ENCODE data around the gene COX20.
"Not testable (repeated sequence)": the region's sequence is repeated elsewhere in the genome, so short reads cannot be mapped to it uniquely, and the experiment has no call there.

The COX20 gene

DNA sequence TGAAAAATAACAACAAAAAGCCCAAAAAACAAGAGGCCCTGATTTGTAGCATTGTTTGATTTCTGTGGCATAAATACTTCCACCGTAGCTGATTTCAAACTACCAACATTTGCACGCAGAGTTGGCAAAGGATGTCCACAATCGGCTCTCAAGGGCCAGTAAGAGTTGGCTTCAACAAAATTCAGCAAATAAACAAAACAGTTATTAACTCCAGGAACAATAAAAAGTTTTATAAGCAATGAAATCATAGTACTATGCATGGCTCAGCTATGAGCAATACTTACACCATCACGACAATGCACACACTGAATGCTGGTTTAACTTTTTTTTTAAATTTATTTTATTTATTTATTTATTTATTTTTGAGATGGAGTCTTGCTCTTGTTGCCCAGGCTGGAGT, 8.7 kb upstream of the COX20 start:
- FAIRE-seq = no peak

DNA sequence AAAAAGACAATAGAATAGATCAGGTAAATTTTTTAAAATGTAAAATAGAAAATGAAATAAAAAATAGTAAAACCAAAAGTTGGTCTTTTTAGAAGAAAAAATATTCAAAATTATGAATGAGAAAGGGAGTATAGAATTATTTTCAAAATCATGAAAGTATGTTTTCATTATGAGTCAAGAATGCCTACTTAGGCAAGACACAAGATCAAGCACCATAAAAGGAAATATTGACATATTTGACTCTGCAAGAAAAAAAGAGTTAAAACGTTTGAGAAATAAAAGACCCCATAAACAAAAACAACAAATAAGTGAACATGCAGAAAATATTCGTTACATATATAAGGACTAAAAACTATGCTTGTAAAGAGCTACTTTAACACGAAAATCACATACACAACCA, 4.8 kb upstream of the COX20 start:
- peak; percentile 85 for FAIRE-seq

DNA sequence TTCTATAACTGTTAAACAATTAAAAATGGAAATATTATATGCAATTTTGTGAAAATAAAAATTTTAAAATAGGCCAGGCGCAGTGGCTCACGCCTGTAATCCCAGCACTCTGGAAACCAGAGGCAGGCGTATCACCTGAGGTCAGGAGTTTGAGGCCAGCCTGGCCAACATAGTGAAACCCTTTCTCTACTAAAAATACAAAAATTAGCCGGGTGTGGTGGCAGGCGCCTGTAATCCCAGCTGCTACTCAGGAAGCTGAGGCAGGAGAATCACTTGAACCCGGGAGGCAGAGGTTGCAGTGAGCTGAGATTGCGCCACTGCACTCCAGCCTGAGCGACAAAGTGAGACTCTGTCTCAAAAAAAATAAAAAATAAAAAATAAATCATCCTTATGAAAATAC, 2.2 kb upstream of the COX20 start:
- not testable (repeated sequence) for FAIRE-seq

DNA sequence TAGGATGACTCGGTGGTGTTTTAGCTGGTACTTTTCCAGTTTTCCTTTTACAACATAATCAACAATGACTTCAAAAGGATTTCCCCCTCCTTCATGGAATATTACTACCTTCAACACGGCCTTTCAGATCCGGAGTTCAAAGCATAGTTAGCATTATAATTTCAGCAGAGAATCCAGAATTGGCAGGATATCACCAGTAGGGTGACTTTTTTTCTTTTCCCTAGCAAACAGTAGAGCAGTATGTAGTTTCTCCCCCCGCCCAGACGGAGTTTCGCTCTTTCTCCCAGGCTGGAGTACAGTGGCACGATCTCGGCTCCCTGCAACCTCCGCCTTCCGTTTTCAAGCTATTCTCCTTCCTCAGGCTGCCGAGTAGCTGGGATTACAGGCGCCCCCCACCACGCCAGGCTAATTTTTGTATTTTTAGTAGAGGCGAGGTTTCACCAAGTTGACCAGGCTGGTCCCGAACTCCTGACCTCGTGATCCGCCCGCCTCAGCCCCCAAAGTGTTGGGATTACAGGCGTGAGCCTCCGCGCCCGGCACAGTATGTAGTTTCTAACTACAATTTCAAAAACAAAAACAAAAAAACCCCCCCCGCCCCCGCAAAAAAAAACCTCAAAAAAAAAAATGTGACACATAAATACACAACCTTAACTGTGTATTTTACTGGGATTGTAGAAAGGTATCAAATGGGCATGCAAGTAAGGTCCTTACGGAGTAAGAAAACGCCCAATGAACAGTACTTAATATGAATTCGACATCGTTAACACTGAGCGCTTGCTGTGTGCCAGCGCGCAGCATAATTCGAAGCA, 1.5 kb upstream of the COX20 start:
- FAIRE-seq = peak; percentile 81

DNA sequence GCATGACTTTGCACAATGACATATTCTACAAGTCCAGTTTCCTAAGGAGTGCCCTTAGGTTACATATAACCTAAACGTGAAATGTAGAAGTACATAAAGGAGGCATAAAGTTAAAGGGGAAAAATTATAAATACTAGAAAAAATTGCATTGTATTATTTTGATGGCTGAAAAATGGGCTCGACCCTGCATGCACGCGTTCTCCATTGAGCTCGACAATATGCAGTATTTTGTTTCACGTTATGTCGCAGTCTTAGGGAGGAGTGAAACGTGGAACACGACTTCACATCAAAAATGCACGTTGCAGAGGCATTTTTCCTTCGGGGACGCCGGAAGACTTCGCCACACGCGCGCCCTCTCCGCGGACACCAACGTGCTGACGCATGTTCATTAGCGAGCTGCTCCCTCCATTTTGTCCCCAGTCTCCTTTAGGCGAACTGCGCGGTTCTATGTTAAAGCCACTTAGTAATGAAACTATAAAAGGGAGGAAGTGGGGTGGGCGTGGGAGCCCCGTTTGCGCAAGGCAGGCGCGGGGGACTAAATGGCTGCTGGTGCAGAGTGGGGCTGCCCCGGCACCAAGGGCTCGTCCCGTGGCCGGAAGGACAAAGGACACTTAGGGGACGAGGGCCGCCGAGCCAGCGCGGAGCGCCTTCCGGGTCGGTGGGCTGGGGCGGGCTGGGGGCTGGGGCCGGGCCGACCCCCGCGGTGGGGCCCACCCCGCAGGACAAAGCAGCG, 749 bp upstream of the COX20 start:
- no peak for FAIRE-seq

DNA sequence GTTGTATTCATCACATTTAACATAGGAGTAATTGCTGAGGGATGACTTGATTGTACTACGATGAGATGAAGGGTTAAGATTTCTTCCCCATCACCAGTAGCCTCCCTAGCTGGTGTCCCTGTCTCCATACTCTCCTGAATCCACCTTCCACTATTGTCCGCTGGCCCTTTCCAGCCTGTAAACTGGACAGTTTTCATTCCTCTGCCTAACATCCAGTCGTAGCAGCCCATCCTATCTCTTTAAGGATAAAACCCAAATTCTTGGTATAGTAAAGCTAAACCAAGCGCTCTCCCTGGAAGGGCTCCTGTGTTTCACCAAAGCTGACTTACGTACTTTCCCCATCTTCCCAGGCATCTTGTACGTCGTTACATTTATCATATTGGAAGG, 670 bp downstream of the COX20 start:
- FAIRE-seq = peak; percentile 80

DNA sequence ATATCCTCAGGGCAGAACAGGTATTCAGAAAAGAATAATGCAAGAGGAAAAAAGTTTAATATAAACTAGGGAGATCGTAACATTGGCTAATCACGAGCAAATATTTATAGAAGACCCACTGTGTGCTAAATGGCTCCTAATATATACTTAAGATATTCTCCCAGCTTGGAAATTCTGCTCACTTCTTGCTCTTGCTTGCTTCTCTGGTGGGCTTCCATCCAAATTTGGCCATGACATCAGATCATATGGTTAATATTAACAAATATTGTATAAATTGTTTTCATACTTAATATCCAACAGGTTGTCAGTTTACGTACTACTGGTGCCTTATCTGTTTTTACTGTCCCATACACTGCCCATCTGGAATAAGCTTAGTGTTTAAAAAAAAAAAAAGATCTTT, 1.1 kb downstream of the COX20 start:
- FAIRE-seq = no peak

DNA sequence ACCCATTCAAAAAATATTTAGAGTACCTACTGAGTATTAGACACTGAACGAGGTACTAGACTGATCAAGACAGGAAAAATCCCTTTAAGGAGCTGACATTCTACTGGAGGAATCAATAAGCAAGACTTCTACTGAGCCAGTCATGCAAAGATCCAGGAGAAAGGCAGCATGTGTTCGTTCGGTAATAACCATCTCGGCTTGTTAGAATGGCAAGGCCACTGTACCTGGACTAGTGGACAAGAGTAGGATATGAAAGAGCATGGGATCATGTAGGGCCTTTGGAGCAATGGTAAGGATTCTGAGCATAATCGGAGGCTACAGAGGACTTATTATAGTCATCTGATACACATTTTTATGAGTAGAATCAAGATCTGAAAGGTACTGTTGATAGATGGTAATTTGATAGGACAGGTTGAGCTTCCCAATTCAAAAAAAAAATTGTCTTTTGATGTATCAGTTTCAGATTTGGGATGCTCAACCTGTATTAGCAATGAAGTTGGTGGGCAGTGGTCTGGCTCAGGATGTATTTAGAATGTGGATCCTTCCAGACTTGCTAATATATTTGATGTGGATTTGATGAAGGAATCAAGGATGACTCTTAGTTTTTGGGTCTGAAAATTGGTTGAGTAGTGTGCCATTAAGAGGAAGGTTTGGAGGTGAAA, 2.3 kb downstream of the COX20 start:
- peak; percentile 58 for FAIRE-seq

DNA sequence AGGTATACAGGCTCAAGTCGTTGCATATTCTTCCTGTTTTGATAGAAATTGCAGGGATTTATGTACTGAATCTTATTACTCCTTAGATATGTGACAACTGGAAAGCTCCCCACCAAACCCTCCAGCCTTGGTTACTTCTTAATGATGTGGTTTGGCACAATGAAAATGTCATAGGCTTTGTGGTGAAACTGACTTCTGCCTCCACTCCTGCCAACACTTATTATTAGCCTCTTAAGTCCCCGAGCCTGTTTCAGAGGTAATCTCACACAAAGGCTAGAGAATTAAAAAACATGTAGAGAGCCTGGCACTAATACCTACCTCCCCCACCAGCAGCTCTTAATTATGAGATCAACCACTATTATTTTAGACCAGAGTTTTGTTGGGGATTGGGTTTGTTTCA, 4.2 kb downstream of the COX20 start:
- no peak for FAIRE-seq

DNA sequence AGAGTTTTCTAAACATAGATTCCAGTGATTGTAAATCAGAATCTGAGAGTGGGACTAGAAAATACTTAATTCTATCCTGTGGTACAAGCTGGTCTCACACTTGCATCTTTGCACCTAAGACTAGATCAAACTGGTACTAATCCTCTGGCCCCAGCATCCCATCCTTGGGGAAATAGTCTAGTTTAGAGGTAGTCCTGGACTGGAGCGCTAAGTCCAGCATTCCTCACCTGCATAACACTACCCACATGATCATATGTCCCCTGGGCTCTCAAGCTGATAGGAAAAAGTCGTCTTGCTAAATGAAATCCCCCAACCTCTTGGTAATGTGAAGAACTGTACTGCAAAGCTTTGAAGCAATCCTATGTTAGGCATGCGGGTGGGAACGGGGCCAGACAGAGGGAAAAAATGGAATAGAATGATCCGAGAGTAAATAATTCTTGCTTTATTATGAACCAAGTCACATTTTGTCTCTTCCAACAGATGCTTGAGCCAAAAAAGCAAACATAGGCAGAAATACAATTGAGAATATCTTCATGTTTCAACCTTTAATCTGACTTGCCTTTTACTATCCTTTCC, 4.8 kb downstream of the COX20 start:
- no peak for FAIRE-seq

DNA sequence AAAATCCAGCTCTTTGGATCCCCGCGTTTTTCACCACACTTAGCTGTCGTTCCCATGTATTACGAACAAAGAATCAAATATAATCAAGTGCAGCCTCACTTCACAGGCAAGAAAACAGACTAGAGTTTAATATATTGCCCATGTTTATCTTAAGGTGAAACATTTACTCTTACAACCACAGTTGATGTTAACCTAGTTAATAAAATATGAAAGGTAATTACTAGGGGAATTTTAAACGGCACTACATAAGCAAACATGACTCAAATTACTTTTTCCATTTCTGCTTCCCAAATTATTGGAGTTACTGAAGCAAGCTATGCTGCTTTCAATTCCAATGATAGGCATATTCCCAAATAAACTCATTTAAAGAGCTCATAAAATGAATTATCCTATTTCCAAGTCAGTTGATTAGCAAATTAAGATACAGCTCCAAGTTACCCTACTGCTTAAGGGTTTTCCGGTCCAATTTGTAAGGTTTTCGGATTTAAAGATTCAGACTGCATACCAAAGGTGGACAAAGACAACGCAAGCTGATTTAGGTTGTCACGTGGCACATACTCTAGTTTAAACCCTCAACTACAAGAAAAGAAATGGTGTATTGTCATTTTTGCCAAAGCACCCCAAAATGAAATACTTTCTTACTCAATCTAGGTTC, 5.9 kb downstream of the COX20 start:
- FAIRE-seq = no peak

DNA sequence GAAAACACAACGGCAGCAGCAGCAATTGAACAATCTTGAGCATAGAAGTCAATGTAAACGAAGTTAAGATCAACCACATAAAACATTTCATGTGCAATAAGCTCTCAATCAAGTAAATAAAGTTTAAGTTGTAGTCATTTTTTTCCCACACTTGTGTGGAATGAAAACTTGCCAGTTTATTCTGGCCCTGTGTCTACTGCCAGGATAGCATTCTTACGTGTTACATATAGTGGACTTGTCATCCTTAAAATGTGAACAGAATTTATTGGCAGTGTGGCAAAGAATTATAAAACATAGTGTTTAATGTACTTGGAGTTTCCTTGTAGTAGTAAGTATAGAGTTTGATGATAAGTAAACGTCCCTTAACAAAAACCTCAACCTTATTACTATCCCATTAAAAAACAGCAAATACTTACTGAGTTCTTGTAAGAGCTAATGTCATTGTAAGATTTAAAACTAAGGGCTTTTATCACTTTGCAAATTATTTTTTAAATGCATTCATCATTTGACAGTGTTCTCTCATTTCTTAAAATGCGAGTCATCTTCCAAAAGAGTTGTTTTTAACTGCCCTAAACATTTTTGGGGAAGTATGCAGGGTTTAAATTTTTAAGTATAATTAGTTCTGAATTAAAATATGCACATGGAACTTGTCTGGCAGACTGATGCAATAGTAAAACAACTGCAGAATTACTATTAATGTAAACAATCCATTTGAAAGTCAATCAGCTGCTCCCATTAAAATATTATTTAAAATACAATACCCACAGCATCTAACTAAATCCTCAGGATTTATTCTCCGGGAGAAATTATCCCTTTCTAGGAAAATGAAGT, 7.9 kb downstream of the COX20 start:
- FAIRE-seq = no peak

DNA sequence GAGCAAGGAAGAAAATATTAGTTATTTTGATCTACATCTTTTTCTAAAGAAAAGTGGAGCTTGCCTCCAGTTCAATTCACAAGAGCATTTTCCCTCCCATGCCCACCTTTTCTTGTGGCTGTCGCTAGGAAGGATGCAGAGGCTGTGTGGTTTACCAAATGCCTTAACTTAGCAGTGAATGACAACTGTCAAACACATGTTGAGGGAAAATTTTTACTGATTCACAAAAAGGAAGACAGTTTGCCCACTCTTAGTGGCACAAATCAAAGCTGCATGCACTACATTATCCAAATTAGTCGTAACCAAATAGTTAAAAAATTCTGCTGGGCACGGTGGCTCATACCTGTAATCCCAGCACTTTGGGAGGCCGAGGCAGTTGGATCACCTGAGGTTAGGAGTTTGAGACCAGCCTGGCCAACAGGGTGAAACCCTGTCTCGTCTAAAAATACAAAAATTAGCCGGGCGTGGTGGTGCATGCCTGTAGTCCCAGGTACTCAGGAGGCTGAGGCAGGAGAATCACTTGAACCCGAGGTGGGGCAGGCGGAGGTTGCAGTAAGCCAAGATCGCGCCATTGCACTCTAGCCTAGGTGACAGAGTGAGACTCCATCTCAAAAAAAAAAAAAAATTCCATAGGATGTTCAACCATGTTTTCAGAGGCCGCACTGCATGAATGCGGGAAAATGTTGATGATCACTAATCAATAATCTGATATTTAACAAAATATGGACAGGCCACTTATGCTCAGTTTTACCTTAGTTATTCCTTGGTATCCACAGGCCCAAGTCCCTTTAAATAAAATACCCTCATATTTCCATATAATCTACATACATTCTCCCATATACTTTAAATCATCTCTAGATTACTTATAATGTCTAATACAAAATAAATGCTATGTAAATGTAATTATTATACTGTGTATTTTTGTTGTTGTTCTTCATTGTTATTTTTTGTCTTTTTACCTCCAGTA, 9.0 kb downstream of the COX20 start:
- no peak for FAIRE-seq

DNA sequence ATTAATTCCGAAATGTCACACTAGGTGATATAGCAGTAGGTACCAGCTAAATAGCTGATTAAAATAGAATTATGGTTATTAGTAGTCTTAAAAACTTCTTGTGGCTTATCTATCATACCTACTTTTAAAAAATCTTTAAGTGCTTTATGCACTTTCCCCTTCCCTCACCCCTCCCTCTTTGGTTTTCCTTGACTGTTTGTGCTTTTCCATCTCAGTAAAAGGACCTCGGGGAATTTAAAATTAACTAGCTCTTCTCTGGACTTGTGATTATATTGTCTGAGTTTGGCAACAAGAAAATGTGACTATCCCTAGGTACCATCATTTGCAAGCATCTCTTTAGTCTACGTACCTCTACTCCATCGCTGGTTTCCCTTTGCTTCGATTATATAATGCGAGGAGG, 11.2 kb downstream of the COX20 start:
- FAIRE-seq = peak; percentile 33

DNA sequence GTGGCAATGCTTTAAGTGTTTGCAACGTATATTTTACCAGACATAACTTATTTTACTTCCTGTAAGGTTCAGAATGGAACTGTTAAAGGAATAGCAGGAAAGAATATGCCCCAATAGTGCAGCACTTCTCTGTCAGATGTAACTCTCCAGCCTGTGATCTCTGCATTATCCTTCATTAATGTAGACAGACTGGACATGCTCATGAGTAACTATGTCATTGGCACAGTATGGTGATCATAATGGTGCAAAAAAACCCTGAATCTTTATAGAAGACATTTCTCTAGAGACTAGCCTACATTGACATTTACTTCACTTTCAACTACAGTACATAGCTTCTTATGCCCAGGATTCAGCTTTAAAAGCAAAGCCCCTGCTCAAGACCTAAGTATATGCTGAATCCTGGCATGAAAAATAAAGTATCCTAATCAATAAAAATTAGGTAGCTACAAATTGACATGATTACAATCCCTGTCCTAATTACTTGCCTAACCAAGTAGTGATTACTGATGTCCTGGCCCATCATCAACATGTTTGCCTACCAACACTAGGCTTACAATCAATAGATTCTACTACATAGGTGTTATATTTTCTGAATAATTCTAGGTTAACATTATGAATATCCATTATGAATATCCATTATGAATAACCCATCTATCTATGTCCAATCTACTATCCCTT, 13.9 kb downstream of the COX20 start:
- no peak for FAIRE-seq

DNA sequence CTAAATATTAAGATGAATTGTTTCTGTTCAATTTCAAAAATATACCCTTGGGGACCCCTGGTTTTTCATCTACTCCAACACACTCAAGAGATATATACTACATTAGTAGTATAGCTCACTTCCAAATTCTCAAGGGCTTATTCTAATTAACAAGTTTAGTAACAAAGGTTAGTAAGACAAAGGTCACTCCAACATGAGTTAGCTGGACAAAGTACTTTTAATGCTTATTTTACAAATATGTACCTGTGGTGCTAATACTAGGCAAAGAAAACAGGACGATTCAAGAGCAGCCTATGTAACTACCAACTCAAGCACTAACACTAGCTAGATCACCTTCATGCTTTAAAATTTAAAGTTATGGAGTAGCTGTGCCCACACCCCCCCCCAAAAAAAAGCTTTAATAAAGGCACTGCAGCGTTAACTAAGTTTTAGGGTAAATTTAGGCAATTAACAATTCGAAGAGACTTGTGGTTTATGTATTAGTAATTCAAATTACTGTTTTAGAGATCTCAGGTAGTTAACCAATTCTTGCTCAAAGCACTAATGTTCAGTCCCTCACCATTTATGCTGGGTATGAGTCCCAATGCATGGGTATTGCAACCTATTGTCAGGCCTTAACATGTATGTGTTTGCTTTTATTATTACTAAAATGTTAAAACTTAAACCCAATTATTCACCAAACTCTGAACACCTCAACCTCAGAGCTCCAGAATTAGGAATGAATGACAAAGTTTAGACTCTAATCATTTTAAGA, 14.8 kb downstream of the COX20 start:
- FAIRE-seq = no peak

DNA sequence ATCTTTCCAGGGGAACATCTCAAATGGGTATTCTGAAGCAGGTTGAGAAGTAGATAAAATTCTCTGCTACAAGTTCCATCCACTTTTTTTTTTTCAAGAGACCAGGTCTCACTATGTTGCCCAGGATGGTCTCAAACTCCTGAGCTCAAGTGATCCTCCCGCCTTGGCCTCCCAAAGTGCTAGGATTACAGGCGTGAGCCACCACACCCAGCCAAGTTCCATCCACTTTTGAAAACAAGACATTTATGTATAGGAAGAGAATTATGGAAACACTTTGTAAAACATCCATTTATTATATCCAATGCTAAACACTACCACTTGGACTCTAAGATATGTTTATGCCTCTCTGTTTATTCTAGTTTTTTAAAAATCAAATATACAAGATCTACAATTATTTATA, 15.4 kb downstream of the COX20 start:
- FAIRE-seq = no peak

DNA sequence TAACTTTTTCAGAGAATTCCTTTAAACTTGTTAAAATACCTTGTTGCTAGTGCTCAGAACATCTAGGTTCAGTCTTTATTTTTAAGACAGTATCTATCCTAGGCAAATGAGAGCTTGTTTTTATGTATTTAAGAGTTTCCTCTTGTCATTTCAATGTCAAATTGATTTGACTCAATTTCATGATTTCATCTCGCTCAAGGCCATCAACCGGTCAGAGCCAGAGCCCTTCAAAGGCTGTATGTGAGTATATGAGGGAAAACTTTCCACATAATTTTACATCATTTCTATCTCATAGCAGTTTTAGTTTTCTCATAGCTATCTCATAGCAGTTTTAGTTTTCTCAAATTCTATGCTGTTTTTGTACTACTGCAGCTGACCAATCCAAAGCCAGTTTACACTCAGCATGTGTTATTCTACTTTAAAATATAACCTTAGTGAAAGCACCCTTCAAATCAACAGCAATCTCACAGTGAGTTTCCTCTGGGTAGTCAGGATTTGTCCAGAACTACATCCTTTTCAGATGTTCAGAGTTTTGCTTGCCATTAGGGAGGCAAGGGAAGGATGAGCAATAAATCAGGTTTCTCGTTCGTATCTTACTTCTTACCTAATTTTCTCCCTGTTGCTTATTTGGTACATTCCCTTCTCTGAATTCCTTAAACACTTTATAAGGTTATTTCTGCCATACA, 16.2 kb downstream of the COX20 start:
- FAIRE-seq = peak; percentile 37

DNA sequence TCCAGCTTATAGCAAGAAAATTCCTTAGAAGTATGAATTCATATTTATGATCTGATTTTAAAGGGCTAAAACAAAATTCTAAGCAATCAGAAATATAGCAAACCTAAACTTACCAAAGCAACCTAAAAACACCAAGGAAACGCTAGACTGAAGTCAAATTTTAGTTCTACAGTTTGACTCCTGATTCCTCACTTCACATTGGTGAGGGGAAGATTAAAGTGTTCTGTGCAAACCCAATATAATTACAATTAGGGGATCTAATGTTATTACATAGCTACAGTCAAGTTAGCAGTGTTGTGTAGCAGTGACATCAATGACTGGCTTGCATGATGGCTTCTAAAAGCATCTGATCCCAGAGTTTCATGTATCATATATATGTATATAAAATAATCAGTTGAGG, 17.2 kb downstream of the COX20 start:
- no peak for FAIRE-seq
